Cardiac ventricle fibroblast (primary cell): ENCODE data around the gene NCAPD3. TPM values are rescaled to one million over a fixed set of nuclear protein-coding genes. Genes with fewer than 3 reads are reported as not detected.

ENCODE experiments used
- total RNA-seq: library from RNA; depleted of rRNA; stranded (reverse); fragments of >200 nt; gene quantifications from 2 replicates; pipeline ENCODE4 v1.2.3, GENCODE V29; 2015

NCAPD3 gene
- total RNA-seq, result 5.5 and 7.2 TPM in 2 replicates

DNA sequence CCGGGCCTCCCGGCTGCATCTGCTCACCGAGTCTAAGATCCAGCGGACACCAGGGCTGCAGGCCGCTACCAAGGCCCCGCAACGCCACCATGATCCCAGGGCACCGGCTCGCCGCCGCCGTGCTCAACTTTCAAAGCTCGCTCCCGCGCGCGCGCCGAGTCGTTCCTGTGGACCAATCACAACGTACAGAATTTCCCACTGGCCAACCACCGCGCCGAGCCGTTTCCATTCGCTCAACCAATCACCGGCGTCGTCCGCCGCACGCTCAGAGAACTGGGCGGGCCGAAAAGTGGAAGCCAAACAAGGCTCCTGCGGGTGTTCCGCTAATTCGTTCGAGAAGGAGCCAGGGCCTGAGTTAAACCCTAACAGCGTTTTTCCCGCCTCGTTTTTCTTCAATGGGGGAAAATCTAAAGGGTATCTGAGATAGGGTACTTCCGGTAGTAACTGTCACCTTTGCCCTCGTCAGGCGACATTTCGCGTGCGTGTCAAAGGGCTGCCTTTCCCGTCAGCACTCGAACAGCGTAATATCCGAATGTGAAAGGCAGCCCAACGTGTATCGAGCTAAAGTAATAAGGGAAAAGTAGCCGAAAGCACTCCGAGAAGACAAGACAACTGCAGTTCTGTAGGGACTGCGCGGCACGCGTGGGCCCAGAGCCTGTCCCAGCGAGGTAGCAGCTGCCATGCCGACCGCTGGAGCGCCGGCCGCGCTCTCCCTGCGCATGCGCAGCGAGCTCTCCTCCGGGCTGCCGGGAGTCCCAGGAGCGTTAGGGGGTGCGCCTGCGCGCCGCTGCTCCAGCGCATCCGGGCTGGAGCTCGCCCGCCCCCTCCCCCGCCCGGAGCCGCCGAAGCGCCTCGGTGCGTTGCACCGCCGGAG is at the start of gene NCAPD3, which contains the start of gene VPS26B:
NCAPD3 (minus strand) TSS at position 132 of the 874 bp plus-strand sequence; CDS start at position 91, 41 bp downstream.
VPS26B (plus strand) TSS at position 836 of the 874 bp plus-strand sequence. CDS start 452 bp downstream, outside the sequence.

DNA sequence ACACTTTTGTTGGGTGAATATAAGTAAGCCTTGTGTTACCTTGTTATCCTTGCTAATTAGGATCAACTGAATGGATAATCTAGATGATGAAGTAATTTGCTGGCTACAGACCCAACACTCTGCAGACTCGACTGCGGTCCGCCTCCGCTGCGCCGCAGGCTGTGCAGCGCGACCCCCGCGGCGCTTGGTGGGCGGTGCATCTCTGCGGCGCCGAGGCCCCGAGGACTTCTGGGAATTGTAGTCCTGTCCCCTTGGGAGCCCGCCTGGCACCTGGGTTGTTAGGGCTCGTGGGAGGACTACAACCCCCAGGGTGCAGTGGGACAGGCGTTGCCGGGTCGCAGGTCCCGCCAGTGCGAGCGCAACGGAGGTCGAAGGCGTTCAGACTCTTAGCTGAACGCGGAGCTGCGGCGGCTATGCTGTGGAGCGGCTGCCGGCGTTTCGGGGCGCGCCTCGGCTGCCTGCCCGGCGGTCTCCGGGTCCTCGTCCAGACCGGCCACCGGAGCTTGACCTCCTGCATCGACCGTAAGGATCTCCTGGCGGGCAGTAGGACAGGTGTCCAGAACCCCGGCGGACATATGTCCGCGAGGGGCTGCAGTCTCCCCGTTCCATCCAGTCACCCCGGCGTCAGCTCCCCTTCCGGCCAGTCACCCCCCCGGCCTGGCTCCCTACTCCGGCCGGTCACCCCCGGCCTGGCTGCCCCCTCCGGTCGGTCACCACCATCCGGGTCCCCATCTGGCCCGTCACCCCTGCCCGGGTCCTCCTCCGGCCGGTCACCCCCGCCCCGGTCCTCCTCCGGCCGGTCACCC is 29.6 kb upstream of the NCAPD3 start, which contains the start of the genes ACAD8 and THYN1:
ACAD8 (plus strand) TSS at position 381 of the 806 bp plus-strand sequence; CDS start at position 414, 33 bp downstream.
THYN1 (minus strand) TSS at position 165 of the 806 bp plus-strand sequence. CDS start 470 bp downstream, outside the sequence.

Other genes starting within 250 kb of the NCAPD3 start
- gene JAM3, start 154.9 kb downstream of the NCAPD3 start, total RNA-seq, result 37.3 TPM in 2 replicates
- 38.0 and 51.4 TPM in 2 replicates for gene VPS26B, start 704 bp upstream of the NCAPD3 start, total RNA-seq
- gene THYN1, start 29.4 kb upstream of the NCAPD3 start, total RNA-seq, result 39.8 and 48.6 TPM in 2 replicates
- 13.1 and 13.2 TPM in 2 replicates for gene ACAD8, start 29.6 kb upstream of the NCAPD3 start, total RNA-seq
- not detected in 2 replicates for gene GLB1L3, start 52.4 kb upstream of the NCAPD3 start, total RNA-seq
- gene GLB1L2, start 108.0 kb upstream of the NCAPD3 start, total RNA-seq, result 1.7 and 2.9 TPM in 2 replicates
- gene B3GAT1, start 188.3 kb upstream of the NCAPD3 start, total RNA-seq, result not detected in 2 replicates